GM19043 (cell line): ENCODE results near the gene CHD6.

Source experiments
- ATAC-seq: cut with Tn5 transposase; IDR thresholded peaks from one replicate; pipeline ENCODE4 v1.9.1; 2021; ENCODE audit warnings: low read depth; ENCODE audit not compliant: unreplicated experiment

CHD6 gene

DNA sequence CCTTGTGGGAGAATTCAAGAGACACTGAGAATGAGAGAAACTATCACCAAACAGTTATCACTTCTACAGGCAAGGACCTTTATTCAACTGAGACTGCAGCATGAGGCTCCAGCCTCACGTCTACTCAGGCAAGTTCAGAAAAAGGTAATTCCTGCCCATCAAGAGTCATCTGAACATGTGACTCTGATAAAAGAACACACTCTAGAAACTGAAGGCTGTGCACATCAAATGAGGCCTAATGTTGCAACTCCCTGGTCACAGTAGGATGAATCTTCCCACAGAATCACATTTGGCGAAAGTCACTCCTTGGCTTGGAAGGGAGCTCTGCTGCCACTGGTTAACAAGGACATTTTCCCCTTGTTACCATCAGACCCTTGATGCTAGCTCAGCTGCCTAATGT is 180.3 kb downstream of the CHD6 start:
- ATAC-seq, result no peak

DNA sequence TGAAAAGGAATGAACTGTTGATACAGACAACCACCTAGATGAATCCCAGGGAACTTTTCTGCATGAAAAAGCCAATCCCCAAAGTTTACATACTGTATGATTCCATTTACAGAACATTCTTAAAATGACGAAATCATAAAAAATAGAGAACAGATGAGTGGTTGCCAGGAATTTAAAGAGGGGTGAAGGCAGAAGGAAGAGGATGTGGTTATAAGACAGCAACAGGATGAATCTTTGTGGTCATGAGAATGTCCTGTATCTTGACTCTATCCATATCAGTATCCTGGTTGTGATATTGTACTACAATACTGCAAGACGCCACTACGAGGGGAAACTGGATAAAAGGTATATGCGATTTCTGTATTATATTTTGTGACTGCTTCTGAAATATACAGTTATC is 181.5 kb downstream of the CHD6 start:
- no peak for ATAC-seq

DNA sequence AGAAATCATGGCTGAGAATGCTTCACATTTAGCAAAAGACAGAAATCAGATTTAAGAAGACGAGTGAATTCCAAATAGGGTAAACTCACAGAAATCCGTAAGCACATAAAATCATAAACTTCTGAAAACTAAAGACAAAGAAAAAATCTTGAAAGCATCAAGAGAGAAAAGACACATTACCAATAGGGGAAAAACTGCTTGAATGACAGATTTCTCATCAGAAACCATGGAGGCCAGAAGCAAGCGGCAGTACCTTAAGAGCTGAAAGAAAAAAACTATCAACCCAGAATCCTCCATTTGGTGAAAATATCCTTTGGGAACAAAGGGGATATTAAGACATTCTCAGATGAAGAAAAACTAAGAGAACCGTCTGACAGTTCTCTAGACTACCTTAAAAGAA is 185.0 kb downstream of the CHD6 start:
- ATAC-seq, result no peak

DNA sequence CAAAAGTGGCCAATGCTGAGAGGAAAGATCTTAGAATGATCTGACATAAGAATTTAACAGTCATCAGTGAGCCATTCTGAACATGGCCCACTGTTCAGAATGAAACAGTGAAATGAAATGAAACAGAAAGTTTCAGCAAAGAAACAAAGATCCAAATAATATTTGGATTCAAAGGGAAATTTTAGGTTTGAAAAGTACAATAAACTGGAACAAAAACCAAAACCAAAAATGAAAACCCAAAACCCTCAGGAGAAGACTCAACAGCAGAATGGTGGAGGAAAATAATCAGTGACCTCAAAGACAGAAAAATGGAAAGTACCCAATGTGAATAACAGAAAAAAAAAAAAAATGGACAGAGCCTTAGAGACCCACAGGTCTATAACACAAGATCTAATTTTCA is 185.4 kb downstream of the CHD6 start:
- ATAC-seq, result no peak

DNA sequence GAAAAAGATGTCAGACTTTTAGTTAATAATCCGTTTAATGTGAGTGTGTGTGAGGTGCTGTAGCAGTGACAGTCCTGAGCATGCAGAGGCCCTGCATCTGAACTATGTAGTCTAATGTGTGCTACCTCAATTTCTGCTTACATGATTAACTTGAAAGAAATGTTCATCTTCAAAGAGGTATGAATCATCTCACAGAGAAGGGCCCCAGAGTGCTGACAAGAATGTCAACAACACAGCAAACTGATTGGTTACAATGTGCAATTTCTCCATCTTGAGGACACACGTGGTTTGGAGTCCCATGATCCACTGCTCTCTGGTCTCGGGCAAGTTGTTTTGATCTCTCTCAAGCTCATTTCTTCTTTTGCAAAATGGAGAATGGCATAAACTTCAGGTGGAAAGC is 189.9 kb downstream of the CHD6 start:
- ATAC-seq, result no peak

DNA sequence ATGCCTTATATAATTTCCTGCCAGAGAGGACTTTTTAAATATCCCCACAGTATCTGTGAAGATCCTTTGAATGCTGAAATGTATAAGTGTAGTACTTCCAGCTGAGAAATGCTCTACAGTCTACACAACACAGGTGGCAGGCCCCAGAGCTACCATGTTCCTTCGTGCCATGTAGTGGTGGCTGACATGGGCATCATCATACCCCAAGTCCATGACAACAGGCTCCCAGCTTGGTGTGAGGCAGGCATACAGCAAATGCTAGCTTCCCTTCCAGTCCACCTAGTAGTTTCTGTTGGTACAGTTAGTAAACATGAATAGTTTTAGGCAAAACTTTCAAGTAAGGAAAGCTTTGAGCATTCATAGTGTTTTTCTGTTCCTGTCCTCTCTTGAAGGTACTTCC is 190.3 kb downstream of the CHD6 start:
- ATAC-seq, result no peak

DNA sequence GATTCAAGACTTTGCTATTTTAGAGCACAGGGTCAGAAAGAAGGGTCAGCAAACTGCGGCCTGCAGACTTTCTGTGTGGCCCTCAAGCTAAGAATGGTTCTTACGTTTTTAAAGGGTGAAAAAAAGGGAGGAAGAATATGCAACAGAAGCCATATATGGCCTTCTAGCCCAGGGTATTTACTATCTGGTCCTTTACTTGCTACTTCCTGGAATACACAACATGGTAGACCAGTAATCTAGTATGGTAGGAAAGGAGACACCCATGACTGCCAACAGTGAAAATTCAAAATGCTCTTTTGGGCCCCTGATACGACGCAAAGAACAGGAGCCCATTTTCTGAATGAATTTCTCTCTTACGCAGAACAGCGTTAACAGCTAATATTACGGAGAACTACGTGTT is 191.2 kb downstream of the CHD6 start:
- no peak for ATAC-seq

DNA sequence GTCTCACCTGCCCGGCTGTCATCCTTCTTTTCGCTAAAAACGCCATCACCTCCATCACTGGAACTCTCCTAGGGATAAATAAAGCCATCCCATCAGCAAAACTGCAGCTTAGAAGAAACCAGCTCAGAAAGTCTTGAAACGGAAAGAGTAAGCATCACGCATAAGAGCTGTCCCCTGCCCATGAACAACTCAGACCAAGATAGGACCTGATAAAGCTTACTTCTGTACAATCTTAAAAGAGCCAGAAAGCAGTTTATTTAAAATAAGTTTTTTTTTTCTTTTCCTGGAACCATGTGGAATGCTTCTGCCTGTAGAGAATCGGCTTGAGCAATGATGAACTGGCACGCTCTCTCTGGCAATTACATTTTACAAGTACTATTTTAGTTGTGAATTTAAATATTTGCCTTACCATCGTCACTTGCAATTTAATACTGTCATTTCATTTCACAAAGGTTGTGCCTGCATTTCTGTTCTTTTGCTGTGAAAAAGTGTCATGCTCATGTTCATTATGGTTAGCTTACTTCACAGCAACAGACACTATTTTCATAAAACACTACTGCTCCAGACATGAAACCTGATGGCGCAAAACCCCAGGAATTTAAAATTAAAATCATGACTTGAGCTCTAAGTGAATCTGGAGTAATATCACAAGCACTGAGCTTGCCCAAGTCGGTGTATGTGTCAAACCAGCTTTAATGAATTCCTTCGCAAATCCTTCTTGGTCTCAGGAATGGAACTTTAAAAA is 191.9 kb downstream of the CHD6 start:
- ATAC-seq, result no peak

DNA sequence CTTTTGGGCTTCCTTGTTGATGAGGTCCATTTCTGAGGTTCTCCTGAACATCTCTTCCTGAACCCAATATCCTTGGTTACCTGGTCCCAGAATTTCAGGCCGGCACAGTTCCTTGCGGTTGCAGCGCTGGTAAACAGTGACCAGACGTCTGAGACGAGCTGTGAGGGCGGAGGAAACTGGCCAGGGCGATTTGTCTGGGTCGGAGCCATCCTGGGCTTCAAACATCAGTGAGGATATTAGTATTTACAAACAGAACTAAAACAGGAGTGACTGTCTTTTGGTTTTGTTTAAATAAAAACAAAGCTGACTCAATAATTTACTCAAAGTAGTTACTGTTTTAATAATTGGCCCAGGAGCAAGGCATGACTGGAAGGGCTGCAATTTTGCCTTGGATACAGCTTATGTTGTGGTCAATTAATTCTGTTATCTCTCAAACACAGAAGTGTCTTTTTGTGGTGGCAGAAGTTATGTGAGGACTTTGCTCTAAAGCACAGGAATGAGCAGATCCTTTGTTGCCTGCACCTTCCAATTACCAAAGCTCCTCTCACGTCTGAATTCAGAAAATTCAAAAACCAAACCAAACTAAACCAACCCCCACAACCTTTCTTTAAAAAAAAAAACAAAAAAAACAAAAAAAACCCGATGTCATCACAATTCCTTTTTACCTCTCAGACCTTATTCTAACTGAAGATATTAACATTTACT is 192.8 kb downstream of the CHD6 start:
- no peak for ATAC-seq

DNA sequence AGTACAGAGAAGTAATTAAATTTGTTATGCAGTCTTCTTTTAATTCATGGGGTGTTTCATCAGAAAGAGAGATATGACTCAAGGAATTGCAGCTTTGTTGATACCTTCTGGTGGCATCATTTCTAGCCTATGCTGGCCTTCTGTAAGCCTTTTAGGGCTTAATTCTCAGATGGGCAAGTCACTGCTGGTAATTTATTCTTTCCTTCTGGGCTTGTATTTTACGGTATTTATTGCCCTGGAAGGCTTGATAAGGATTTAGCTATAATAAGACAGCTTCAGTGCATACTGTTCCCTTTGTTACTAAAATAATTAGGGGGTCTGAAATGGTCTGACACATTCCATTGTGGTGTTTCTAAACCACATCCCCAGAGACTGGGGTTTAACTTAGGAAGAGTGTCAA is 193.6 kb downstream of the CHD6 start:
- no peak for ATAC-seq

DNA sequence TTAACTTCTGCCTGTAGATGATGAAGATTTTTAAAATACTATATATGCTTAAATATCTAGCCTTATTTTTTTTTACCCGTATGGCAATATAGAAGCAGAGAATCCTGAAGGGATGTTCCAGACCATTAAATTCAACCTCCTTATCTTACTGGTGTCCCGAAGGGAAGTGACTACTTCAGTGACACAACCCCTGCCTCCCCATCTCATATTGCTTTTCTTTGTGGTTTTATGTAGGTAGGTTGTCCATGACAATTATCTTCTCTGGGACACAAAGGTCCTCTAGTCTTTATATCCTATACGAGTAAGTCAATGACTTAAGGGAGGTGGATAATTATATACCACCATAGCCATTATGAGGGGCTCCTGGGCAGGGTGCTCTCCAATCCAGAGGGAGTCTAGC is 194.2 kb downstream of the CHD6 start:
- ATAC-seq, result no peak

DNA sequence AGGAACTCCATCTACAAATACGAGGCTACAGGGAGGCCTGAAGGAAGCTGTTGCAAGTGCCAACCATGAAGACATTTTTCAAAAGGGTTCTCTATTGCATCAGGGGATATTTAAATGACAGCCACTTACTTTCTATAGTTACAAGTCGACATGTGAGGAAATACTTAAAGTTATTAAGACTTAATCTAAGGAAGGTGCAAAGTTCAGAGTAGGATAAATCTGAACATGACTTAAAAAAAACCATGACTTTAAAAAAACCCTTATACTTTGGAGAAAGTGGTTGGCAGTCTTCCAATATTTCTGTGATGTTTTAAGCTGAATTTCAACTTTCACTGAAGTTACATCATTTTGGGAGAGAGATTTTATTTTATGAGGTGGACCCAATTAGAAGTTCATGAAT is 195.2 kb downstream of the CHD6 start:
- ATAC-seq, result no peak

DNA sequence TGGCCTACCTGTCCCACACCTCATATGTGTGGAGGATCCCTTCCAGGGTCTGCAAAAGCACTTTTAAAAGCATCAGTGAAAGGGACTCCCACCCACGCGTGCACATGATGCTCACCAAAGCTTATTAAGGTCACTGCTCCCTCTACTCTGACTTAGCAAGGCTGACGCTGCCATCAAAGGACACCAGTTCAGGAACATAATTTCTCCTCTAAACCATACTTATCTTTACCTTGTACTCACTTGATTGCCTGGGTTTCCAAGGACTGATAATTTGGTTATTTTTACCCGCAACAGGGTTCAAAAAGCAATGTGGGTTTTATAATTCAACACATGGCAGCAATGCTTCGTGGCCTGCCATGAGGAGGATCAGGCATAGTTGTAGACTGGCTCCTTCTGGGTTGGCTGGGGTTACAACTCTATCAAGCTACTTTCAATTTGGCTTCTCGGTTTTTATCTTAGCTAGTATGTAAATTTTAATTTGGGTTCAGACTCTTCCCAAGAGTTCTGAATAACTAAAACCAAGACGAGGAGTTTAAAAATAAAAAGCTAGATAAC is 199.4 kb downstream of the CHD6 start:
- ATAC-seq, result no peak

DNA sequence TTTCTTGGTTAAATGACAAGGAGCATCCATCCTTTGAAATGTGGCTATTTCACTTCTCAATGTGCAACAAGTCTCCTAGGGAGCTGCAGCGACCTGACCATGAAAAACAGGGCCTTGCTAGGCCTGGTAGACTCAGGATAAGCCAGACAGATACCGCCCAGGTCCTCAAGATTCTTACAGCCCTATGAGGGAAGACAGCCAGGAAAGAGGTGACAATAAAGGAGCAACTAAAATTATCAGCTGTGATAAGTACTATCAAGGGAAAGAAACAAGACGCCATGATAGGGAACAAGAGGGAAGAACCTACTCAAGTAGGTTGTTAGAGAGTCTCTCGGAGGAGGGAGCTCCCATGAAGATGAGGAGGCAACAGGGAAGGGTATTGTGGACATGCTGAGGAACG is 200.1 kb downstream of the CHD6 start:
- no peak for ATAC-seq

DNA sequence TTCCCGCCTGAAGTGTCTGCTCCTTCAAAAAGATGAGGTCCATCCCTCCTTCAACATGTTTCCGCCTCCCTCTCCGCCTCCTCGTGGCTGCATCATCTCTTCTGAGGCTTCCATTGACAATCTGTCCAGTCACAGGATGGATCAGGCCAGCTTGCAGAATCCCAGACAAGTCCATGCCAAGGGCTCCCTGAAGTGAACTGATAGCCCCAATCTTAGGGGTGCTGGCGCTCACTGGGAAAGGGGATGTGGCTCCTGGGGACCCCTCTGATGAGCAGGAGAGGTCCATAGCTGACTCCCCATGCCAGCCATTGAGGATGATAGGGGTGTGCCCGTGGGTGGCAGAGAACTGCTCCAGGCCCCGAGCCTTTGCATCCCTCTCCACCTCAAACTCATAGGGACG is 203.0 kb downstream of the CHD6 start:
- no peak for ATAC-seq

DNA sequence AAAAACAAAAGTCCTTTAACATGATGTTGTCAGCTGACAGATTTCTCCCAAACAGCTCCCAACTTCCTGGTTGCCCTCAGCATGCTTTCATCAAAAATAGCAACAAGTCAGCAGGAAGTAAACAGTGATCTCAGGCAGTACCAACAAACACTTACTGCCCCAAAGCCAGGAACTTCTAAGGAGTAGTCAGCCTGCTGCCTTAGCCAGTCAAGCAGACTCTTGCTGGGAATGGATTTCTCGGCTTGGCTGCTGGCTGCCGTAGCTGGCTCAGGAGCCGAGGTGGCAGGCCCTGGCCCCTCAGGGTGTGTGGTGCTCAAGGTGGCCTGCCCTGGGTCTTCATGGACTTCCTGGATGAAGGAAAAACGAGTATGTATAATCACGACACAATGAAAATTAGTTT is 205.0 kb downstream of the CHD6 start:
- no peak for ATAC-seq

DNA sequence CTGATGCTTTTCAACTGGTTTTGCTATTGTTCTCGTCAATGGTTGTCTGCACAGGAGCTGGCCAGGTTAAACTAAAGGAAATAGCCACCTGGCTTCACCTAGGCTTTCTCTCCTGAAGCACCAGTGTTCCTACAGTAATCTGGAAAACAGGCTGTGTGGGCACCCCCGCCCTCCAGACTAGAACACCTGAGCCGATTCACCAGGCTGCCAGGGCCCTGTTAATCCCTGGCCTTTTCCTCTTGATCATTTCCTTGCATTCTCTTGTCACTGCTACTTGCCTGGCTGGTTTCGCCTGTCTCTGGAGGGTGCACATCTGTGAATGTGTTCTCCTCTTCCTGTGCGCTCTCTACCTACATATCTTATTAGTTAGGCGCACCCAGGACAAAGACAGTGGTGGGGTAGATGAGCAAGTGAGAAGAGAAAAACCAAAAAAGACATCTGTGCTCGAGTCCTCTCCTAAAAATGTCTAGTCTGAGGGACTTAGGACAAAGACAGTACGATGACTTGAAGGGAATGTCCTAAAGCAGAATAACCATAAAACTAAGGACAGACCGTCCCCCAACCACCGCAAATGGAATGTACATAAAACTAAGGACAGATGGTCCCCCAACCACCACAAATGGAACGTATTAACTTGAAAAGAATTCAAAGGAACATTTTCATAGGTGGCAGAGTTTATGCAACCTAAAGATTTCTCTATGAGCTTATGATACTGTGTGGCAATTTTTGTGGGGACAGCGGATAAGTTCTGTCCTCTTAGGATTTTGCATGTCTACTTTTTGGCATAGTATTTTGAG is 205.7 kb downstream of the CHD6 start:
- no peak for ATAC-seq

DNA sequence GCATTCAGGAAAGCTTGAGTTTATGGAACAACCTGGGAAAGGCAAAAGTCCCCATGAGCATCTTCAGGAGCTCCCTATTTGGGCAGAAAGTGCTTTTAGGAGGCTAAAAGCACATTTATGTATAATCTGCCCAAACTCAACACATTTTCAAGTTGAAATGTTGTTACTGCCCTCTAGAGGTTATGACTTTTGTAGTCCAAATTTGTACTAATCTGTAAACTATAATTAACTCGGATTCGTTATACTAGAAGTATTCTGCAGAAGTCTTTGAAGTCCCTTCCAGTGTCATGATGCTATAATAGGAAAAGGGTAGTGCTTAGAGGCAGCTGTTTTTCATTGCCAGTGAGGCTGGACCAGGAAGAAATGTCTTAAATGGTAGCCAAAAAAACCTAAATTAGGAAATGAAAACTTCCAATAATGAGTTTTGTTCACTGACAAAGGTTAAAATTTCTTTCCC is 206.8 kb downstream of the CHD6 start:
- ATAC-seq, result no peak

DNA sequence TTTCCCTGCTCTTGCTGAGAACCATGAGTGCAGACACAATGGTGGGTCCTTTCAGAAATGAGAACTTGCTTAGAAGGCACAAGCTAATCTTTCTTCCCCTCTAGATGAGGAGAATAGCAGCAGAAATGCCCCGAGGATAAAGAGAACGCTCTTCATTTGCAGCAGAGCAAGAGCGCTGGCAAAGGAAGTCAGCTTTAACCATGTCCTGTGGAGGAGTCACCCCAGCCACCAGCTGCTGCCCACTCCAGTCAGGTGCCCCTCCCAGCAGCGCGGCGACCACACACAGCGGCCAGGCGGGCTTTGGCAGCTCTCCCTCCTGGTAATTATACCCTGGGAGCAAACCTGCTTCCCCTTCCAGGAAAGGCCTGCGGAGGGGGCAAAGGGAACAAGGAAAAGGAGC is 209.2 kb downstream of the CHD6 start:
- ATAC-seq, result no peak

DNA sequence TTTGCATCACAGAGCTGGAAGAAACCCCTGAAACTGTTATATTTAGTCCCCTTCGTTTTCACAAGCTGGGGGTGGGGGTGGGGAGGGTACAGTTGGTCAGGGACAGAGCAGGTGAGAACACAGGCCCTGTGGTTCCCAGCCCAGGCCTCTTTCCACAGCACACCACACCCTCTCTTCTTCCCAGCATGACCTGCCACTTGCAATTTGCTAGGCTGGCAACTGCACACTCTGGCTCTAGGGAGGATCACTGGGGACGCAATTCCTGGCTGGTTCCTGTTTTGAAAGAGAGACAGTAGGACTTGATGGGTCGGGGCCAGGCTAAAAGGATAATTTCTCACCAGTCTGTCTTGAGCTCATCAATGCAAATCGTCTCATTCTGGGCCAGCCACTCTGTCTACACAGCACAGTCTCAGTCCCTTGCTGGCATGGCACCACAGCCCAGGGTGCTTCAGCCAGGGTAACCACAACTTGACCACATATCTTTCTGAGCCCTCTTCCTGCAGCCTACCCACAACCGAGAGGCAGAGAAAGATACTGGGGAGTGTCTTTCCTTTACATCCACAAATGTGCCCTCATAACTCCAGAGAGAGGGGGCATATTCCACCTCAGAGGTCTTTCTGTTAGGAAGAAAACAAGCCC is 209.9 kb downstream of the CHD6 start:
- no peak for ATAC-seq

DNA sequence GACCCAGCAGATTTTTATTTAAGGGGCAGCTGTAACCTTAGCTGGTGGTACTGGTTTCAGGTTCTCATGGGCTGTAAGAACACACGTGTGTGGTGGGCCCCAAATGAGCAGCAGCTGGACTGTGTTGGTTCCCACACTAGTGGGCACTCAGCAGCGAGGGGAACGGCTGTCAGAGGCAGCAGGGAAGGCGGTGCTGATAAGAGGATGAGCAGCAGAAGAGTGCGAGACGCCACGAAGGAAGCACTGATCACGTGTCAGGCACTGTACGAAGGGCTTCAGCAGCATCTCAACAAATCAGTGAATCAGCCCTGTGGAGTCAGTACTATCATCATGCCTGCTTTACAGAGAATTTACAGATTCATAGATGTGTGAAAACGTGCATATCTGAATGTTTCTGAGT is 210.6 kb downstream of the CHD6 start:
- ATAC-seq, result no peak
